GM12878 (cell line): ENCODE results near the gene SYNPO2L. TPM values are rescaled to one million over a fixed set of nuclear protein-coding genes. Genes with fewer than 3 reads are reported as not detected.

Source experiments
- ATAC-seq: fragments of 200-7000 bp; cut with Tn5 transposase; 3 replicates; pipeline ENCODE4 v1.9.1; 2020; ENCODE audit warnings: mild to moderate bottlenecking, moderate library complexity
- BruUV-seq: library from RNA; stranded (reverse); fragments of 400-500 nt; replicated peaks from 2 replicates; lab custom pipeline; 2021; lab: Mats Ljungman, UMichigan
- CTCF ChIA-PET: fragments of 300-600 bp; sonication (Branson Sonifier 250); formaldehyde crosslinking; extraction: SDS; loops from one replicate; lab custom pipeline; 2021; ENCODE audit warnings: inconsistent platforms; lab: Yijun Ruan, JAX
- POLR2A ChIA-PET: fragments of 350-600 bp; formaldehyde crosslinking; extraction: SDS; loops from one replicate; lab custom pipeline; 2021; ENCODE audit warnings: inconsistent platforms; lab: Charles Lee
- RAD21 ChIA-PET: fragments of 300-600 bp; sonication (Branson Sonifier 250); formaldehyde crosslinking; loops from one replicate; lab custom pipeline; 2023; ENCODE audit warnings: antibody characterized with exemption; ENCODE audit not compliant: unreplicated experiment; lab: Charles Lee
- SMC1A ChIA-PET: fragments of 300-600 bp; sonication (Branson Sonifier 250); formaldehyde crosslinking; loops from one replicate; lab custom pipeline; 2023; ENCODE audit not compliant: unreplicated experiment, uncharacterized antibody; lab: Charles Lee
- DNase-seq: peaks from one replicate; pipeline ENCODE4 v3.0.0-alpha.2; 2011; ENCODE audit warnings: low read depth, low spot score
- FAIRE-seq: peaks from 3 replicates; lab custom pipeline; 2011; peaks lifted over from hg19 to GRCh38; lab: Jason Lieb, UNC
- H2AFZ ChIP-seq: 2 replicates; pipeline ENCODE4 v1.6.0; 2011; ENCODE audit warnings: low read depth, low read length, control low read depth; ENCODE audit not compliant: control insufficient read depth
- H3K27ac ChIP-seq: 2 replicates; pipeline ENCODE4 v1.5.1; 2011; ENCODE audit warnings: control low read depth; ENCODE audit not compliant: control insufficient read depth, insufficient read depth
- H3K27me3 ChIP-seq, 2 experiments: replicated peaks in 1 of 2; 2 replicates each; pipeline versions ENCODE4 v1.6.0 to v1.6.1; 2011; ENCODE audit warnings: low read length in 1 of 2; ENCODE audit not compliant: control insufficient read depth in 2 of 2, insufficient read depth in 2 of 2
- H3K36me3 ChIP-seq, 2 experiments: 2 replicates each; pipeline ENCODE4 v1.5.1; 2011; ENCODE audit warnings: low read length in 1 of 2; ENCODE audit not compliant: control insufficient read depth in 2 of 2, insufficient read depth in 2 of 2
- H3K4me1 ChIP-seq: 2 replicates; pipeline ENCODE4 v1.6.1; 2011; ENCODE audit warnings: mild to moderate bottlenecking, low read length, moderate library complexity, mixed read lengths; ENCODE audit not compliant: control insufficient read depth, insufficient read depth
- H3K4me2 ChIP-seq: 2 replicates; pipeline ENCODE4 v1.6.0; 2011; ENCODE audit warnings: control low read depth; ENCODE audit not compliant: control insufficient read depth, insufficient read depth
- H3K4me3 ChIP-seq: fragments of 200-600 bp; sonication (generic); 2 replicates; pipeline ENCODE4 v1.5.1; 2016
- H3K79me2 ChIP-seq: 2 replicates; pipeline ENCODE4 v1.6.0; 2011; ENCODE audit warnings: low read length; ENCODE audit not compliant: control insufficient read depth, insufficient read depth
- H3K9ac ChIP-seq: 2 replicates; pipeline ENCODE4 v1.8.0; 2011; ENCODE audit warnings: low read length, control low read depth, mixed read lengths; ENCODE audit not compliant: control insufficient read depth, insufficient read depth
- H3K9me3 ChIP-seq: replicated peaks from 3 replicates; pipeline ENCODE4 v1.5.1; 2011; ENCODE audit warnings: mild to moderate bottlenecking, low read length; ENCODE audit not compliant: control insufficient read depth, insufficient read depth
- H4K20me1 ChIP-seq: 2 replicates; pipeline ENCODE4 v1.6.0; 2011; ENCODE audit not compliant: control insufficient read depth, insufficient read depth
- ESRRA ChIP-seq: IDR thresholded peaks from 2 replicates; pipeline ENCODE4 v1.6.1; 2012; ENCODE audit warnings: mild to moderate bottlenecking, low read length, improper control_type of control experiment
- MTA3 ChIP-seq: IDR thresholded peaks from 2 replicates; pipeline ENCODE4 v1.6.1; 2012; ENCODE audit warnings: low read length, inconsistent platforms, borderline replicate concordance
- NR2C2 ChIP-seq: IDR thresholded peaks from 2 replicates; pipeline ENCODE4 v1.6.1; 2011; ENCODE audit warnings: borderline replicate concordance, low read depth; ENCODE audit not compliant: control insufficient read depth, insufficient read length
- SMAD1 ChIP-seq: fragments of 450-650 bp; IDR thresholded peaks from 2 replicates; pipeline ENCODE4 v1.6.1; 2018; ENCODE audit warnings: mild to moderate bottlenecking, low read depth; ENCODE audit not compliant: partially characterized antibody
- SMC3 ChIP-seq: IDR thresholded peaks from 2 replicates; pipeline ENCODE4 v1.6.1; 2011; ENCODE audit warnings: low read length, improper control_type of control experiment, borderline replicate concordance
- WGBS: methylation state at CpG from one replicate; pipeline ENCODE4 v1.1.6; 2016; ENCODE audit warnings: low lambda C conversion rate; ENCODE audit not compliant: insufficient replicate concordance, insufficient coverage; ENCODE audit errors: missing lambda C conversion rate; 5-methylcytosine and 5-hydroxymethylcytosine counted together
- in situ Hi-C: fragments of 300-500 bp; cut with MboI; formaldehyde crosslinking; loops from 9 replicates; pipeline ENCODE4 v1.14.3; 2018; ENCODE audit warnings: mixed read lengths
- intact Hi-C: fragments of 100-400 bp; cut with micrococcal nuclease; formaldehyde crosslinking; loops from one replicate; pipeline ENCODE4 v1.14.2; 2022; ENCODE audit not compliant: unreplicated experiment
- polyA plus RNA-seq, 11 experiments: library from polyadenylated mRNA; depleted of rRNA in 4 of 11; unstranded in 6 of 11; stranded (reverse) in 5 of 11; fragments of >200 nt; fragmentation: Nextera tagmentation in 4 of 11; fragmentation: Illumina TruSeq in 1 of 11; extraction: Ambion mirVana in 4 of 11; extraction: Trizol in 1 of 11; gene quantifications; 1 replicate in 1 of 11; 2 replicates in 10 of 11; pipeline versions ENCODE4 v1.2.1 to v1.2.3, GENCODE V29; 2011 to 2016; ENCODE audit warnings: inconsistent platforms in 2 of 11, missing spikeins in 2 of 11, low read depth in 1 of 11
- total RNA-seq, 4 experiments: library from RNA; depleted of rRNA in 3 of 4; stranded (reverse); fragments of >200 nt in 3 of 4; fragmentation: Illumina TruSeq in 1 of 4; extraction: Trizol in 1 of 4; gene quantifications; 2 replicates each; pipeline versions ENCODE4 v1.2.1 to v1.2.3, GENCODE V29; 2013 to 2021
- TF ChIP-seq, protein P1 (sequence below): fragments of 450-650 bp; IDR thresholded peaks from 2 replicates; pipeline ENCODE4 v1.6.1; 2017; ENCODE audit warnings: antibody characterized with exemption, mild to moderate bottlenecking, moderate library complexity
- TF ChIP-seq, protein P2 (sequence below): fragments of 450-650 bp; IDR thresholded peaks from 2 replicates; pipeline ENCODE4 v1.6.1; 2018; ENCODE audit warnings: mild to moderate bottlenecking, low read depth, moderate library complexity; ENCODE audit not compliant: partially characterized antibody

The SYNPO2L gene
- total and polyA plus RNA-seq, 10 of the 15 experiments (the other 5 are each of a cell fraction or from before 2014, with no cell fraction given): 0.01 to 2.3 (median 0.59) TPM

DNA sequence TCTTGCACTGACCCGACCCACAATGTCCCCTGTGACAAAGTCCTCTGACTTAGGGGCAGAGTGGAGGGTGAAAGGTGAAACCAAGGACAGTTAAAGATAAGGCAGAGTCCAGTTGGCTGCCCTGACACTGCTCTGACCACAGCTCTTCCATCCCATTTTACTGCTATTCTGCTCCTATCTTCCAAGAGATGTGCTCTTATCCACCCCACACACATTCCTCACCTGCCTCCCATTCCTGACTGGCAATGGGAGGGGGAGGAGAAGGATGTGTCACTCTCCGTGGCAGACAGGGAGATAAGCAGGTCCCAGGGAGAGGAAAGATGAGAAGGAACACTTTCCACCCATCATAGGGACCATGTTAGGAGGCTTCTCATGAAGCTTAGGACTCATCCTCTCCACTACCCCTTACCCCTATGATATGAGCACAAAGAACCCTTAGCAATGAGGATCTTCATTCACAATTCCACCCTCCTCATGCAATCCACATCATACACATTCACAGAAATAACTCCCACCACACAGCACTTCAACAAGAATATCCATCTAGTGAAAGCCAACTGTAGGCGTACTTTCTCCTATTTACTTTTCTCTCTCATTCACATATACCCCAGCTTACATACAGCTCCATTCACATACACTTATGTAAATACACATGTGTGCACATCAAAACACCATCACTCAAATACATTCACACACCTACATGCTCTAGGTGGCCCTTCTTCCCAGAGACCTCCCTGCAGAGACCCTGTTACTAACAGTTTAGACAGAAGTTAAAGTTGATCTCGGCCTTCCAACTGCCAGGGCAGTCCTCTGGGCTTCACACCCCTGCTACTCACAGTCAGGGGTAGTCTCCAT lies 6.6 kb downstream of the SYNPO2L start (continued):
- TF ChIP-seq, protein P1, sequence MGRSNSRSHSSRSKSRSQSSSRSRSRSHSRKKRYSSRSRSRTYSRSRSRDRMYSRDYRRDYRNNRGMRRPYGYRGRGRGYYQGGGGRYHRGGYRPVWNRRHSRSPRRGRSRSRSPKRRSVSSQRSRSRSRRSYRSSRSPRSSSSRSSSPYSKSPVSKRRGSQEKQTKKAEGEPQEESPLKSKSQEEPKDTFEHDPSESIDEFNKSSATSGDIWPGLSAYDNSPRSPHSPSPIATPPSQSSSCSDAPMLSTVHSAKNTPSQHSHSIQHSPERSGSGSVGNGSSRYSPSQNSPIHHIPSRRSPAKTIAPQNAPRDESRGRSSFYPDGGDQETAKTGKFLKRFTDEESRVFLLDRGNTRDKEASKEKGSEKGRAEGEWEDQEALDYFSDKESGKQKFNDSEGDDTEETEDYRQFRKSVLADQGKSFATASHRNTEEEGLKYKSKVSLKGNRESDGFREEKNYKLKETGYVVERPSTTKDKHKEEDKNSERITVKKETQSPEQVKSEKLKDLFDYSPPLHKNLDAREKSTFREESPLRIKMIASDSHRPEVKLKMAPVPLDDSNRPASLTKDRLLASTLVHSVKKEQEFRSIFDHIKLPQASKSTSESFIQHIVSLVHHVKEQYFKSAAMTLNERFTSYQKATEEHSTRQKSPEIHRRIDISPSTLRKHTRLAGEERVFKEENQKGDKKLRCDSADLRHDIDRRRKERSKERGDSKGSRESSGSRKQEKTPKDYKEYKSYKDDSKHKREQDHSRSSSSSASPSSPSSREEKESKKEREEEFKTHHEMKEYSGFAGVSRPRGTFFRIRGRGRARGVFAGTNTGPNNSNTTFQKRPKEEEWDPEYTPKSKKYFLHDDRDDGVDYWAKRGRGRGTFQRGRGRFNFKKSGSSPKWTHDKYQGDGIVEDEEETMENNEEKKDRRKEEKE: no peak
- TF ChIP-seq NR2C2: no peak
- no peak for TF ChIP-seq SMC3
- TF ChIP-seq ESRRA: no peak

DNA sequence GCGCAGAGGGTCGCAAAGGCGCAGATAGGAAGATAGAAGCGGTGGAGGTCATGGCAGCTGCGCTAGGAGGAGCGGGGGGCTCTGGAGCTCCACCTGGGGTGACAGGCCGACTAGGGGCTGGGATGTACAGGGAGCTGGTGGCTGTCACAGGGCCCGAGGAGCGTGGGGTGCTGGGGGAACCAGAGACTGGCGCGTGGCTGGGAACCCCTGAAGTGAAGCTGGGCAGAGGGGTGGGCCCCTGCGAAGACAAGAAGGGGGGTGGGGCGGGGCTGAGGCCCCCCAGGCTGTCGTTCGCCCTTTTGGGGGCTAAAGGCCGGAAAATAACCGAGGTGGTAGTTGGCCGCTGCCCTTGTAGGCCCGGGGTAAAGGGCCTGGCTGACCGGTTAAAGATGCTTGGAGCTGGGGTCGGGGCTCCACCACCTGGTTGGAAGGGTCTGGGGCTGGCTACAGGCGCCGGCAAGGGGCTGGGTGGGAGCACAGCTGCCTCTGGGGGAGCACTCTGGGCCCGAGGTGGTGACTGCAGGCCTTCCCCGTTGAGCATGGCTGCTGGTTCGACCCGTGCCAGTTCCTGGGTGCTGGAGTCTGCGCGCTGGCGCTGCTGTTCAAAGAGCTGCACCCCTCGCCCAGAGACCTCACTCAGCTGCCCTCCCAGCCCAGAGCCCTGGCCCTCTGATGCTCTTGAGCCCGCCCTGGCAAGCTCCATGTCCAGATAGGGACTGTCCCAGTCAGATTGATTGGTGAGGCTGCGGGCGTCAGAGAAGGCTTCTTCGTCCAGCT lies 7.8 kb downstream of the SYNPO2L start:
- H3K9me3 ChIP-seq: no peaks in the 10 kb centered on the region
- H3K27ac ChIP-seq: no peak overlapping the region
- H3K4me1 ChIP-seq: peaks cover 34% of the 10 kb centered on the region
- CTCF ChIA-PET: interaction anchor here (1.0 to 1.7 kb wide), 4 partner anchors 15 to 118 kb away, joined by 3 to 7 read pairs (median 3); no protein-coding TSS in a partner anchor
- POLR2A ChIA-PET: interaction anchor here (0.5 kb wide), 1 partner anchor 9 kb away, joined by 4 read pairs; no protein-coding TSS in a partner anchor
- no peaks in the 10 kb centered on the region for H3K79me2 ChIP-seq
- RAD21 ChIA-PET: interaction anchor here (0.7 kb wide), 1 partner anchor 56 kb away, joined by 3 read pairs; no protein-coding TSS in a partner anchor
- peak overlapping the region; percentile 11; the same call in 1 of the 2 replicates for H3K9ac ChIP-seq
- H3K27me3 ChIP-seq: no peaks in the 10 kb centered on the region
- ATAC-seq (no peak), DNase-seq (no peak), FAIRE-seq (no peak)
- intact Hi-C loops (no loop called here), in situ Hi-C loops (no loop called here)
- no TSS peak for BruUV-seq
- H3K4me2 ChIP-seq: peak overlapping the region; percentile 59; the same call in 1 of the 2 replicates
- 54% methylated on average over 33 of the region's 35 CpGs for WGBS
- SMC1A ChIA-PET: interaction anchor here (0.5 to 4.8 kb wide), 3 partner anchors 21 to 150 kb away, joined by 3 to 23 read pairs (median 3); no protein-coding TSS in a partner anchor
- H4K20me1 ChIP-seq: no peaks in the 10 kb centered on the region
- TF ChIP-seq SMAD1 (no peak), MTA3 (no peak)
- TF ChIP-seq, protein P2, sequence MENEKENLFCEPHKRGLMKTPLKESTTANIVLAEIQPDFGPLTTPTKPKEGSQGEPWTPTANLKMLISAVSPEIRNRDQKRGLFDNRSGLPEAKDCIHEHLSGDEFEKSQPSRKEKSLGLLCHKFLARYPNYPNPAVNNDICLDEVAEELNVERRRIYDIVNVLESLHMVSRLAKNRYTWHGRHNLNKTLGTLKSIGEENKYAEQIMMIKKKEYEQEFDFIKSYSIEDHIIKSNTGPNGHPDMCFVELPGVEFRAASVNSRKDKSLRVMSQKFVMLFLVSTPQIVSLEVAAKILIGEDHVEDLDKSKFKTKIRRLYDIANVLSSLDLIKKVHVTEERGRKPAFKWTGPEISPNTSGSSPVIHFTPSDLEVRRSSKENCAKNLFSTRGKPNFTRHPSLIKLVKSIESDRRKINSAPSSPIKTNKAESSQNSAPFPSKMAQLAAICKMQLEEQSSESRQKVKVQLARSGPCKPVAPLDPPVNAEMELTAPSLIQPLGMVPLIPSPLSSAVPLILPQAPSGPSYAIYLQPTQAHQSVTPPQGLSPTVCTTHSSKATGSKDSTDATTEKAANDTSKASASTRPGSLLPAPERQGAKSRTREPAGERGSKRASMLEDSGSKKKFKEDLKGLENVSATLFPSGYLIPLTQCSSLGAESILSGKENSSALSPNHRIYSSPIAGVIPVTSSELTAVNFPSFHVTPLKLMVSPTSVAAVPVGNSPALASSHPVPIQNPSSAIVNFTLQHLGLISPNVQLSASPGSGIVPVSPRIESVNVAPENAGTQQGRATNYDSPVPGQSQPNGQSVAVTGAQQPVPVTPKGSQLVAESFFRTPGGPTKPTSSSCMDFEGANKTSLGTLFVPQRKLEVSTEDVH: no peak
- no peak overlapping the region; the same call in 1 of the 2 replicates for H3K4me3 ChIP-seq
- no peaks in the 10 kb centered on the region for H3K36me3 ChIP-seq
- H2AFZ ChIP-seq: peak overlapping the region; percentile 2; the same call in 1 of the 2 replicates
